HG03575 (cell line): ENCODE measurements around the gene GSE1.

Experiments used
- ATAC-seq: cut with Tn5 transposase; IDR thresholded peaks from one replicate; pipeline ENCODE4 v1.9.1; 2021; ENCODE audit not compliant: unreplicated experiment, insufficient number of reproducible peaks, low FRiP score; ENCODE audit errors: extremely low read depth

The GSE1 gene

GRCh38 chr16:85720302-85720637 lies 107.1 kb downstream of the GSE1 start:
- ATAC-seq = no peak

DNA sequence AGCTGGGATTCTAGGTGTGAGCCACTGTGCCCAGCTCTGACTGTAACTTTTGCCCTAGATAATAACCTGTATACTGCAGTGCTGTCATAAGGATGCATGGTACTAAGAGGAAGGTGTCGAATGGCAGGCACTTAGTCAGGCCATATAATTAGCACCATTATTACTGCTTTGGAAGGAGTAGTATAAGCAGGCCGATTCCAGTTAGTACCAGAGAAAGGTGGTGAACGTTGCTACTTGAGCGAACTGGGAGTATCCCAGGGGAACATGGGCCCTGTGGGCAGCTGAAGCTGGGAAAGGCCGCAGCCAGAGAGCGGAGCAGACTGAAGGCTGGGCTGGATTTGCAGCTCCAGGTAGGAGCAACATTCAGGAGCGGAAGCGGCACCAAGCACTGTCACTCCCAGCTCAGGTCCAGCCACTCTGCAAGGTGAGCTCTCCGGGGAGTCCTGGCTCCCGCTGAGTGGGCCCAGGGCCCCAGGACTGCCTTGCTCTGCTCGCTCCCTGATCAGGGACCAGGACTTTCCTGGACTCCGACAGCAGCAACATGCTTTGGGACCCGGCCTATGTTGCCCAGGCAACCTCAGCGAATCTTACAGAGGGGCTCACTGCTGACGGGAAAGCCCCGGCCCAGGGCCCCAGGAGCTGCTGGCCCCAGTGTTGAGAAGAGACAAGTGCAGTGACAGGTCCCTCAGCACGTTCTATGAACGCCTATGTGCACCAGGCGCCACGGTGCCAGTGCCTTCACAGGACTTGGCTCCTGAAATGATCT lies 109.2 kb downstream of the GSE1 start:
- no peak for ATAC-seq

DNA sequence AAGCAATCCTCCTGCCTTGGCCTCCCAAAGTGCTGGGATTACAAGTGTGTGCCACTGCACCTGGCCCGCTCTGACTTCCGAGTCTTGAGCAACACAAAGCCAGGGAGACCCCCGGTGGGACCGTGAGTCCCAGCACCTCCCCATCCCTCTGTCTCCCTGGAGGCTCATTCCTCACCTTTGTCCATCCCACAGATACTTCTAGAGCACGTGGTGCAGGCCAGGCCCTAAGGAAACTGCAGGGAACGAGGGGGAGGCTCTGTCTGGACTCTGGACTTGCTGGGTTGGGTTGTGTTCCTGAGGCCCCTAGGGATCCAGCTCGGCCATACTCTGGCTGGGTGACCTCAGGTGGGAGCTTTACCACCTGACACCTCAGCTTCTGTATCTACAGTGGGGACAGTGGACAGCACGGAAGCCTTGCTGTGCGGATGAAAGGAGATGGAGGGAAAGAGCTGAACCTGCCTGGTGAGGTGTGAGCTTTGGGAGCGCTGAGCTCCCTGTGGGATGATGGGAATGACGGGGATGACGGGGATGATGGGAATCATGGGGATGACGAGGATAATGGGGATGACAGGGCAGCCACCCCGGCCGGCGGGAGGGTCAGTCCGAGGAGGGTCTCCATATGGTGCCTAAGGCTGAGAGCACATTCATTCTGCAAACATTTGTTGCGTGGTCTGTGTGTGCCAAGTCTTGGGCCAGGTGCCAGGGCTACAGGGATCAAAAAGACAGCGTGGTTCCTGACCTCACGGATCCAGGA lies 111.2 kb downstream of the GSE1 start:
- no peak for ATAC-seq

DNA sequence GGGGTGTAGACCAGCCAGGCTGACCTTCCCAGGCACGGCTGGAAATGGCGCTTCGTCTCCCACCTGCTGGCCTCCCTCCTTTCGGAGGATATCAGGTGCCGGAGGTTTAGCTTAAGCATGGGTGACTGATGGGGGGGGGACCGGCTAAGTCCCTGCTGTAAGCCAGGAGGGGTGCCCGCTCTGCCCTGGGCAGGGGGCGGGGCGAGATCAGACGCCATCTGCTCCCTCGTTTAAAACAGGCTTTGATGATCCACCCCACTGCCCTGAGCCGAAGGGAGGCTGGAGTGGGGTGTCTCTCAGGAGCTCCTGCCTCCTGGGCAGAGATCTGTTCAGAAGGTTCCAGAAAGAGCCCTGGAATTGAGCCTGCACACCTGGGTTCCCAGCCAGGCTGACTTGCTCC lies 111.8 kb downstream of the GSE1 start:
- ATAC-seq = no peak
